Measurements from ENCODE around the gene TUBGCP3.
A peak's percentile ranks its signal among the peaks of the same experiment; 100 is the strongest.
"Not testable (repeated sequence)": the region's sequence is repeated elsewhere in the genome, so short reads cannot be mapped to it uniquely, and the experiment has no call there.

TUBGCP3 gene

DNA sequence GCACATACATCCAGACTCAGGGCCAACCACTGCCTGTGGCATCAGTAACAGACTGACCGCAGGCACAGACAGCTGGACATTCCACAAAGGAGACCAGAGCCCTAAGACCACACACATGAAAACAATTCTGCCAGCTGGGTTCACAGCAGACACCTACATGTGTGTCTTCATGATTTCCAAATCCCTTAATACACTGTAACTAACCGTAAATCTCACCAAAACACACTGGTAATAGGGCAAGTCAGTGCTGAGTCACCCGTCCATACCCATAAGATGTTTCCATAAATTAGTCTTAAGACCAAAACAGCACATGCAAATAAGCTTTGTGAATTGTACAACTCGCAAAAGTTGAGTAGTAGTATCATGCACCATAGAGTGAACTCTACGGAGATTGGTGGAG, 65.4 kb downstream of the TUBGCP3 start:
- no peak for DNase-seq

DNA sequence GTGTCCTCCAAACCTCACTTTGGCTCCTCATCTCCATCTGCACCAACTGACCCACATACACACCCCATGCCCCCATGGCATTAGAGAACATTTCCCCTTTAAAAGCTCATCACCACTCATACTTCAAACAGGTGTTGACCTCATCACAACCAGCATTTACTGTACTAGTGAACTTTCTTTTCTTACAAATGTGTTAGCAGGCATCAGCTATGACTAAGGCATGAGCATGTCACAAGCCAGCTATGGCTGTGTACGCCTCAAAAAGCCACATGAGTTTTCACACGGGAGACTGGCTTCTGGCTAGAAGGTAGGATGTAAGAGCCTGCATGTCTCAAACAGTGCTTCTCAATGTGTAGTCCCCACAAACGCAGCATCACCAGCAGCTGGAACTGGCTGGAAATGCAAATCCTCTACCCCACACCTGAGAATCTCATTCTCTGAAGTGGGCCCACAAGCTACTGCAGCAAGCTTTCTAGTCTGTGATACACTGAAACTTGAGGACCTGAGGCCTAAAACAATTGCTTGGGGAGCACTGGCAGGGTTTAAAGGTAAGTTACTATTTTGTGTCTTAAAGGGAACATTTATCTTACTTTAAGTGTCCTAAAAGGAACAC, 66.8 kb downstream of the TUBGCP3 start:
- no peak for DNase-seq

DNA sequence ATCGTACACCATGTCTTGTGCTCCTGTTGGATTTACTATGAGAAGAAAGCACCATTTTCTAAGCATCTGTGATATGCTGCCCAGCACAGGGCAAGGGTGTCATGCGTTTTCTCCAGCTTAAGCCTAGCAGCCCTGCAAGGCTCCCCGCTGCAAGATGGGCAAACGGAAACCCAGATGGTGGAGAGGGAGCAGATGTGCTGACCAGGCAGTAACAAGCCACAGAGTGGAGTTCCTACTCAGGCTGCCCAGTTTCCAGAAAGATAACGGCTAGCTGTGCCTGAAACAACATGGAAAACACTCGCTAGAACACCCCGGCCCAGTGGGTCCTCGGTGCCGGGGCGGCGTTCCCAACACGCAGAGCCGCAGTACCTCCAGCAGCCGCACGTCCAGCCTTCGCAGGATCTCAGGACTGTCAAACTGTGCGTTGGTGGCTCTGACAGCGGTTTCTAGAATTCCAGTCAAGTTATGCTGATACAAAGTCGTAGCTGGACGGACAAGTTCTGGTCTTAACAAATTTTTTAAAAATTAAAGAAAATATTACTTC, 68.4 kb downstream of the TUBGCP3 start:
- DNase-seq, result no peak

DNA sequence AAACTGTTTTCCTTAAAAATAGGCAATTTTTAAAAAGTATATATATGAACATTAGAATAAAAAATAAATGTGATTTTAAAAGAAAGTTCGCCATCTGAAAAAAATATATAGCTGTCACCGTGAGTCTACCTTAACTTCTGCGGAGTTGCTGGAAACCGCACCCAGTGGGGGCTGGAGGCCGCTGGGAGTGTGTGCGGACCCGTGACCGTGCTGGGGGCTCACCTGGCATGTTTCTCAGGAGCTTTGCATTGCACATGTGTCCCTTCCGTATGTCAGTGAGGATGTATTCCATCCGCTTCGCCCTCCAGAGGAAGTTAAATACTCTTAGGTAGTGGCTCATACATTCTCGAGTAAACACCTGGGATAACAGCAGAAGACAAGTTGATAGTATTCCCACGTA, 71.7 kb downstream of the TUBGCP3 start:
- no peak for DNase-seq

DNA sequence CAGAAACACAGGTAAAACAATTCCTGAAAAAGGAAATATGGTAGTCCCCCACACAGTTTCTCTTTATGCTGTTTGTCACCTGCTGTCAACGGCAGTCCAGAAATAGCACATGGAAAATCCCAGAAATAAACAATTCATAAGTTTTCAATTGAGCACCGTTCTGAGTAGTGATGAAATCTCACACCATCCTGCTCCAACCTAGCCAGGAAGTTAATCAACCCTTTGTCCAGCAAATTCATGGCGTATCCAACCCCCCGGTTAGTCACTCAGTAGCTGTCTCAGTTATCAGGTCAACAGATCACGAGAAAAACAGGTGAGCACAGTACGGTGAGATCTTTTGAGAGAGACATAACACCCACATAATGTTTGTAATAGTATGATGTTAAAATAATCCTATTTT, 74.2 kb downstream of the TUBGCP3 start:
- no peak for DNase-seq

DNA sequence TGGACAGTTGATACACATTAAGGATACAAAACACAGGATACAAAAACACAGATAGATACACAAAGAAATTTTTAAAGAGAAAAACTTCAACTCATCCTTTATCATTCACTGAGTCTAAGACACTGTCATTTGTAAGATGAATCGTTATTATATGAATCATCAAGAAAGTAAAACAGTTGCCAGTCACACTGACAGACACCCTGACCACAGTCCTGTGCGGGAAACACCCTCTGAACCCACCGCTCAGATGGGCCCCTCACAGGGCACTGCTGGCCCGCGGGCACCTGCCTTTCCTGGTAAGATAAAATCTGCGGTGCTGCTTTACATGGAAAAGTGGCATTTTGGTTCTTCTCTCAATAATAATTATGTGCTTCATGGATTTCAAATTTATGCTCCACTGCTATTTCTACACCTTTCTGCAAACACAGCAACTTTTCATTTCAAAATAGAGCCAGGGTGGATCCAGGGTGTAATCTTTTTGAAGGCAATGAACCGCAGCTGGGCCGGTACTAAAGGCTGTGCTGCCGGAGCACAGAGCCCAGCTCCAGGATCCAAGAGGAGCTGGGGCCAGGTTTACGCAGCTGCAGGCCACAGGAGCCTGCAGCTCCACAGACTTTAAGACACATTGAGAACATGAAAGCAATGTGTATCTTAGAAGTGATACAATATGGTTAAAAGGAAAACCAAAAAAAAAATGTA, 76.8 kb downstream of the TUBGCP3 start:
- no peak for DNase-seq

DNA sequence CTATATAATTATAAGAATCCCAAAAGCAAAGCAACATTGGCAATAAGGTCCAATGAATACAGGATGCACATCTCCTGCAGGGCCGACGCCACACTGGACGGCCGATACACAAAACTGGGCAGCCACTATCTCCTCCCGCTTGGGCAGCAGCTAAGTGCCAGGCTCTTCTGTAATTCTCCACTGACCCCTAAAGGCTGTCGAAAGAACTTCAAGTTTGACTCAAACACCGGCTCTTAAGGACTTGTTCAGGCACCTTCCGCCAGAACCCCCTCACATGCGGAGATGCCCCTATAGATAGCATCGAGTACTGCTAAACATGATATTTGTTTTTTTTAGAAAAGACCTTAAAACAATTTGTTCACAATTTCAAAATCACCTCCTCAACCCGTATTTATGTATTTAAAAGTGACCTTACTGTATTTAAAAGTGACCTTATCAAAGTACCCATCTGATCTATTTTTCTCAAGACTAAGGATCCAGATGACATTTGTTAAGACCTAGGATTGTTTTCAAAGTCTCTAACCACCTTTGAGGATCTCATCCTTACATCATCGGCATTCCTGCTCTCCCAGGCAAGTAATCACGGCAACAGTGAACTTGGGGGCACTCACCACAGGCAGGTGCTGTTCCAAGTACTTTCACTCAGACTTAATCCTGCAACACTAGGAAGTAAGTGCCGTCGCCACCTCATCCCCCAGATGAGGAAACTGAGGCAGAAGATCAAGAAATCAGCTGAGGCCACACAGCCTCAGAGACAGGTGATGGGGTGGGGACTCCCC, 77.8 kb downstream of the TUBGCP3 start:
- peak; percentile 29 for DNase-seq

DNA sequence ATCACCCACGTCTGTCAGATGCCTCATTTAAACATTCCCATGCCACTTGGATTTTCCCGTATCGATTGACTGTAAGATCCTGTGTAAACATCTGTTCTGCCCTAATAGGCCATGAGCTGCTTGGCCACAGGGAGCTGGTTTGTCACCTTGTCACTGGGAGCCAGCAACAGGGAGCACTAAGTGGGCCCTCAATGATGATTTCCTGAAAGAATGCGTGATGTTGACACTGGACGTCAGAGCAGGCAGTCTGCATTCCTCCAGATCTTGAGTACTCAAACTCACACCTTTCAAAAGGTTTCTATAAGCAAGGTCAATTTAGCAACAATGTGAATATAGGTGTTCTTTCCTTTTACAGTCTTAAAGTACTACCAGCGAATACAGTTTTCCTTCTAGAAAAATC, 78.8 kb downstream of the TUBGCP3 start:
- no peak for DNase-seq

DNA sequence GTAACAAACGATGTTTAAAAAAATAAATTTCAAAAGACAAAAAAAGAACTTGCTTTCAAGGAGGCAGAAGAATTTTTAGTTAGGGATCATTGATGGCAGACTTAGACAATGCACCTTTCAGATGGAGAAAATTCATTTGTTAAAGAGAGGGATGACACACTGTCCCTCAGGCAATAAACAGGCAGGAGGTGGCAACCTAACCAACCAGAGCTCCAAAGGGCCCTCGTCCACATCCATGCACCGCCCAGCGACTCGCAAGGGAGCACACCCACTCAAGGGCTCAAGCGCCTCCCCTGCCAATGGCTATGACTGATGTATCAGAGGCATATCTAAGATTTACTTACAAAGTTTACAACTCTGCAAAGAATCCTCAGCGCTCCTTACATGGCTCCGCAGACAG, 81.9 kb downstream of the TUBGCP3 start:
- DNase-seq, result no peak

DNA sequence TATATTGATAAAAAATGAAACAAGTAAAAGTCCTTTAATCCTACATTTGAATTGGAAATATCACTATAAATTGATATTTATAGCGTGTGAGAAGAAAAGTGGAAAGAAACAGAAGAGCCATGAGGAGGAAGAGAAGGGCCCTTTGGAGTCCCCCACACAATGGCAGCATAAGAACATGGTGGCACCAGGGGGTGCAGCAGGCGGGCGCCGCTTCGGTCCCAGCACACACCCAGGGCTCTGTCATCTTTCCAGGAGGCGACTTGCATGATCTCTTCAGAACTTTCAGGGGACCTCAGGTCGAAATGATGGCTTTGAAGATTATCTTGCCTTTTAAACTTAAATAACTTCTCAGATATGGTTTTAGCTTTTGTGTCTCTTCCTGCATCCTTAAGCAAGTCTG, 91.8 kb downstream of the TUBGCP3 start:
- no peak for DNase-seq

DNA sequence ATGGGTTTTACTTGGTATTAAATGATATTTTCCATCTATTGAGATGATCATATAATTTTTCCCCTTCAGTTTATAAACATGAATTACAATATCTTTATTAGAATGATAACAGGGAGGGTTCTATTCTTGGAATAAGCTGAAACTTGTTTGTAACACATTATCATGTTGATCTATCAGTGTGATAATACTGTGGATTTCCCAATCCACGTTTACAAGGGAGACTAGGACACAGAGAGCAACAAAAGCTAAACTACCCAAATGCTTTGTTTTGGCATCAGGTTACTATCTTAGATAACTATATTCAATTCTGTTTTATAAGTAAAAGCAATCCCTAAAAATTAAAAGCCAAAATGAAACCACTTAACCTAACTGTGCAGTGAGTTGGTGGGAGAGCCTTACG, 92.5 kb downstream of the TUBGCP3 start:
- DNase-seq, result no peak

DNA sequence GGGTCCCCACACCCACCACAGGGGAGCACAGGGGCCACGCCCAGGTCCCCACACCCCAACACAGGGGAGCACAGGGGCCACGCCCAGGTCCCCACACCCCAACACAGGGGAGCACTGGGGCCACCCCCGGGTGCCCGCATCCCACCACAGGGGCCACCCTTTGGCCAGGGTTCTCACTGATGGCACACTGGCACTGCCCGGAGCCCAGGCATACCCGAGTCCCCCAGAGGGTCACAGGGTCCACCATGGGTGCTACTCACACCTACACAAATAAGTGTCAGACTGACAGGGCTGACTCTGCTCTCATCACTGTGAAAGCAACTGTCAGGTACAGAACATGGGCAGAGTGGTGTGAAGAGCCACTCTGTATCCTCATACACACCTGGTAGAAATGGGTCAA, 98.8 kb downstream of the TUBGCP3 start:
- no peak for DNase-seq

DNA sequence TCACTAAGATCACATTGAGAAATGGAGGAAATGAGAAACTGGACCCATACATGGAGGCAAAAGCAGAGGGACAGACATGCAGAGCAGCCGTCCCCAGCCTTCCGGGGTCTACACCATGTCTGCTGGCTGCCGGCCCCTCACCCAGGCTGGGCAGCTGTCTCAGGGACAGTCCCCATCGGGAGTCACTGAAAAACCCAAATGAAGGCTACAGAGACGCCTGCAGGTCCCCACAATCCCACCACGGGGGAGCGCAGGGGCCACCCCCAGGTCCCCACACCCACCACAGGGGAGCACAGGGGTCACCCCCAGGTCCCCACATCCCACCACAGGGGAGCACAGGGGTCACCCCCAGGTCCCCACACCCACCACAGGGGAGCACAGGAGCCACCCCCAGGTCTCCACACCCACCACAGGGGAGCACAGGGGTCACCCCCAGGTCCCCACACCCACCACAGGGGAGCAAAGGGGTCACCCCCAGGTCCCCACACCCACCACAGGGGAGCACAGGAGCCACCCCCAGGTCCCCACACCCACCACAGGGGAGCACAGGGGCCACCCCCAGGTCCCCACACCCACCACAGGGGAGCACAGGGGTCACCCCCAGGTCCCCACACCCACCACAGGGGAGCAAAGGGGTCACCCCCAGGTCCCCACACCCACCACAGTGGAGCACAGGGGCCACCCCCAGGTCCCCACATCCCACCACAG, 99.5 kb downstream of the TUBGCP3 start:
- DNase-seq, result not testable (repeated sequence)

DNA sequence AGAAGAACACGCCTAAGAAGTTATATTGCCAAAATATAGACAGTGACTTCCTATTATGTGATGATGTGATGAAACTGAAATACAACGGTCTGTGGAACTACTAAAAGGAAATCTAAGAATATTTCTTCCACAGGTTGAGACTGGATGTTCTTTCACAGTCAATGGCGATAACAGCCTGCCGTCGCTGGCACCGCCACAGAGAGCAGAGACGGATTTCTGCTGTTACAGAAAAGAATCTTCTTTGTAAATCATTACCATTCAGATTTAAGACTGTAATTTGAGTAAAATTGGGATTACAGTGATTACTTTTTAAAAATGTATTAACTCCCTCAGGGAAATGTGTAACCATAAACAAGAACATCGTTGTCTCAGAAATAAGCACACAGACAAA, 100.8 kb downstream of the TUBGCP3 start:
- no peak for DNase-seq

DNA sequence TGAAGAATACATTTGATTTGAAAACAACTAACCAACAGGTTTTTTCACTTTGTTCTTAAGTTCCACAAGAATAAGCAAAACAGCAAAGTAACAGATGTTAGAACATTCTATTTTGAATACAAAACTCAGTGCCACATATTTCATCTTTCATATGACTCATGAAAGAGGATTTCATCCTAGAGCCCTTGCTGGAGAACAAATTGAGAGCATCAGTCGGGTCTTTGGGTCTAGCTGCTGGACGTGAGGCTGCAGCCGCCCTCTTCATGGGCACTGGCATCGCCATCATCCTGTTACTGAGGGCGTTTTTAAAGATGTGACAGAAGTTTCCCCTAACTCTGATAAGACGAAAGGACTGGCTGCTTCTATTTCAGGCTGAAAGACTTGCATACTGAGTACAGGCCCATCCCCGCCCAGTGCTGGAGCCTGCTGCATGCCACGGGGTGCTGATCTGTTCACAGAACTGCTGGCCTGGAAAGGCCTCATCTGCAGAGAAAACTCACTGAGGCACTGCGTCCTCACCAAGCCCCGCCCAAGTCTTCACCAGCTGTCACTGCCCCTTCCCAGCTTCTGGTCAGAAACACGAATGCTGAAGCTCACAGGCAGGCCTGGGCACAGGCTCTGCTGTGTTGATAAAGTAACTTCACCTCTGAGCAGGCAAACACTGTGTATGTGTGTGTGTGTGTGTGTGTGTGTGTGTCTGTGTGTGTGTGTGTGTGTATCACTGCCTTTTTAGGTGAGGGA, 101.4 kb downstream of the TUBGCP3 start:
- no peak for DNase-seq

DNA sequence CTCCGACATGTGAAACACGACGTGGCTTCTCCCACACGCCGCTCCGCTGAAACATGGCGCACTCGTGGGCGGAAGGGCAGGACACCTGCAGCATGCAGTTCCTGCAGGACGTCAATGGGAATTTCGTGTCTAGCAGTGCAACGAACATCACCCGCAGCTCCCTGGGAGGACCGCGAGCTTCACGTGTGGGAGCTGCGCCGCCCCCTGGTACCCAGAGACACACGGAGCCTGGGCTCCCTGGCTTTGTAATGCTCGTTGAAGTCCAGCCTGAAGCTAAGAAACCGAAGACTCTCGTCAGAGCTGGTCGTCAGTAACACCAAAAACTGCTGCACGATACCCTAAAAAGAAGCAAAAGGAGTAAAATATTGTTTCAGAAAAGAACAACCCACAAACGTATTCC, 102.1 kb downstream of the TUBGCP3 start:
- DNase-seq, result not testable (repeated sequence)

DNA sequence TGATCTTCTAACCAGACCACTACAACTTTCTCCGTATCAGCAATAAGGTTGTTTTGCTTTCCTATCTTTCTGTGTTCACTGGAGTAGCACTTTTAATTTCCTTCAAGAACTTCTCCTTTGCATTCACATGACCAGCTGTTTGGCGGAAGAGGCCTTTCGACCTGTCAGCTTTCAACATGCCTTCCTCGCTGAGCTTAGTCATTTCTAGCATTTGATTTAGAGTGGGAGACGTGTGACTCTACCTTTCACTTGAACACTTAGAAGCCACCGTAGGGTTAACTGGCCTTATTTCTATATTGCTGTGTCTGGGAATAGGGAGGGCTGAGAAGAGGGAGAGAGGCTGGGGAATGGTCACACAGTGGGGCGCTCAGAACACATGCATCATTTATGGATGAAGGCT, 104.7 kb downstream of the TUBGCP3 start:
- no peak for DNase-seq

DNA sequence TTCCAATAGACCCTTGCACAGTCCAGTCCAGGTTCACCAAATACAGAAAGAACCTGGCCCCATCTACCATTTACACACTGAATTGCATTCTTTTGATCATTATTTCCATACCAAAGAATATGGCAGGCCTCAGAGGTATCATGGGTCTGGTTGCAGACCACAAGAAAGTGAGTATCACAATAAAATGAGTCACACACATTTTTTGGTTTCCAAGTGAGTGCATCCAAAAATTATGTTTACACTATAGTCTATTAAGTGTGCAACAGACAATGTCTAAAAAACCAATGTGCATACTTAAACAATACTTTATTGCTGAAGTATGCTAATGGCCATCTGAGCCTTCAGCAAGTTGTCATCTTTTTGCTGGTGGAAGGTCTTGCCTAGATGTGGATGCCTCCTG, 106.5 kb downstream of the TUBGCP3 start:
- DNase-seq, result no peak

DNA sequence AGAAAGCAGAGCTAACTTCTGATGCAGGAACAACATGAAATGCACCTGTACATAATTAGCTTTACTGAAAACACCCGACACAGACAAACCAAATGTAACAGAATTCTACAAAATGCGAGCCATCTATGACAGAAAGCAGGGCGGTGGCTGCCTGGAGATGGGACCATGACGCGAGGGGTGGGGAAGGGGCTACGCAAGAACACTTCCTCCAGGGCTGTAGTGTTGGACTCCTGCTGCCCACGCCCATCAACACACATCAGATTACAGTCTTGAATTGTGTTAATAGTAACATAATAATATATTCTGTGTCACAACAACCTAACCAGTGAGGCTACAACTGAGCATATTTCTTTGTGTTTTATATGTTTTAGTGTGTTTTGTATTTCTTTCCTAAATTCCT, 108.6 kb downstream of the TUBGCP3 start:
- no peak for DNase-seq

DNA sequence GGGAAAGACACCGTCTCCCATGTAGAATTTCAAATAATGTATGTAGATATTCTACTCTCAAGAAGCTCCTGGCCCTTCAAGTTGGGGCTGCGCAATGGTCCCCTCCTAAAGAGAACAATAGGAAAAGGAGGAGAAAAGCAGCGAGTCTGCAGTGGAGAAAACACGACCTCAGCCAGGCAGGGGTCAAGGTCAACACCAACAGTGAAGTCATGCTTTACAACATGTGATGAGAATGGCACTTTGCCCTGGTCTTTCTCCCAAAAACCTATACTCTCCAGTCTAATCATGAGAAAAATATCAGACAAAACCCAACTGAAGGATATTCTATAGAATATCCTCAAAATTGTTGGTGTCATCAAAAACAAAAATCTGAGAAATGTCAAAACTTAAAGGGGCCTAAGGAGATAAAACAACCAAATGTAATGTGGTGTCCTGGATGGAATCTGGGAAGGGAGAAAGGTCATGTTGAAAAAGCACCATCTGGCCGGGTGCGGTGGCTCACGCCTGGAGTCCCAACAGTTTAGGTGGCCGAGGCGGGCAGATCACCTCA, 110.8 kb downstream of the TUBGCP3 start:
- no peak for DNase-seq

DNA sequence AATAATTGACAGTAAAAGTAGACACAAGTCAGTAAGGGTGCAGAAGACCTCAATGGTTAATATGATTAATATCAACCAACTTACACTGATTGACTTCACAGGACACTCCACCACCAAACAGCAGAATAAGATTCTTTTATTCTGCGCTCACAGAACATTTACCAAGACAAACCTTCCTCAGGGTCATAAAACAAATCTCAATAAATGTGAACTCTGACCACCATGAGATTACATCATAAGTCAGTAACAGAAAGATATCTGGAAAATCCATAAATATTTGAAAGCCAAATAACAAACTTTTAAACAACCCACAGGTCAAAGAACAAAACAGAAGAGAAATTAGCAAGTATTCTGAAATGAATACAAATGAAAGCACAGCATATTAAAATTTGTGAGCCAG, 112.1 kb downstream of the TUBGCP3 start:
- DNase-seq, result no peak

DNA sequence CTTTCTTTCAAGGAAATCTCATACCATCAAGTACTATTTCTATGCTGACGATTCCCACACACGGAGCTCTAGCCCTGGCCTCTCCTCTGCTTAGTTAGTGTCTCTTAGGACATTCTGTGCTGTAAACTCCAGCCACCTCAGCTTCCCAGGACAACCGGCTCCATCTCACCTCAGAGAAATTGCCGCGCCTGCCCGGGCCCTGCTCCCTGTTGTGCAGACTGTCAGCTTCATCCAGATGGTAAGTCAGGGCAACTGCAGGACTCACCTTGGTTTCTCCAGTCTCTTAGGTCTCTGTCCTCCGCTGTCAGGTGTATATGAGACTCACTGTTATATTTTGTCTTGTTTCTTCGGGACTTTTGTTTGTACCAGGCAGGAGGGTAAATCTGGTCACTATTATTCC, 113.1 kb downstream of the TUBGCP3 start:
- no peak for DNase-seq
